ENCODE data around the gene CDKL2. TPM values are rescaled to one million over a fixed set of nuclear protein-coding genes. Genes with fewer than 3 reads are reported as not detected.
A peak's percentile ranks its signal among the peaks of the same experiment; 100 is the strongest.

The CDKL2 gene
- 0.27 and 0.81 TPM in 2 replicates for total RNA-seq
- 0.05 TPM for total RNA-seq (2013)
- polyA plus RNA-seq: not detected in 2 replicates
- polyA minus RNA-seq: 0.07 TPM in 1 of 2 replicates, not detected in the other

GRCh38 chr4:75630174-75630936, at the start of gene CDKL2:
CDKL2 (minus strand) TSS chr4:75630528; CDS start chr4:75625988, 4,540 bp downstream.
- H3K9me3 ChIP-seq (ENCODE audit: control extremely low read depth in 1 of 3, control insufficient read depth in 2 of 3, insufficient read depth in 1 of 3, low read length in 2 of 3): no peaks in the 10 kb centered on the region
- peak within 1 kb of the TSS; percentile 74 for H3K9ac ChIP-seq (ENCODE audit: low read length)
- H3K4me3 ChIP-seq (ENCODE audit: control extremely low read depth in 1 of 5, extremely low read depth in 1 of 5, insufficient read depth in 1 of 5, low read depth in 2 of 5, low read length in 4 of 5): peak within 1 kb of the TSS; percentile 45 to 84 (median 68)
- H2AFZ ChIP-seq (ENCODE audit: insufficient read depth, low read depth, low read length, poor library complexity, severe bottlenecking): peak within 1 kb of the TSS; percentile 97
- H3K9me3 Mint-ChIP-seq (ENCODE audit: insufficient read depth): no peaks in the 10 kb centered on the region
- H3K79me2 ChIP-seq (ENCODE audit: control insufficient read depth, insufficient read depth, low read length): no peaks in the 10 kb centered on the region
- H3K27me3 ChIP-seq (replicated peaks in 1 of 4; ENCODE audit: control extremely low read depth in 1 of 4, control insufficient read depth in 3 of 4, insufficient read depth in 4 of 4, low read length in 3 of 4): no peaks in the 10 kb centered on the region
- DNase-seq (peak; percentile 93), ATAC-seq (ENCODE audit: low read depth) (peak; percentile 100)
- H4K20me1 ChIP-seq (ENCODE audit: control insufficient read depth, insufficient read depth, low read length, poor library complexity, severe bottlenecking): no peaks in the 10 kb centered on the region
- peak within 1 kb of the TSS; percentile 88 for H3K4me2 ChIP-seq (replicated peaks; ENCODE audit: low read depth, low read length, poor library complexity, severe bottlenecking)
- peak within 1 kb of the TSS in 1 of 2 donors; percentile 59 for H3K27ac ChIP-seq (ENCODE audit: low read length in 2 of 2)
- TF ChIP-seq EZH2 (IDR thresholded peaks at IDR 0.05; ENCODE audit: borderline replicate concordance, insufficient read depth, low read depth, low read length, poor library complexity, severe bottlenecking): no peak
- TF ChIP-seq, protein P1, sequence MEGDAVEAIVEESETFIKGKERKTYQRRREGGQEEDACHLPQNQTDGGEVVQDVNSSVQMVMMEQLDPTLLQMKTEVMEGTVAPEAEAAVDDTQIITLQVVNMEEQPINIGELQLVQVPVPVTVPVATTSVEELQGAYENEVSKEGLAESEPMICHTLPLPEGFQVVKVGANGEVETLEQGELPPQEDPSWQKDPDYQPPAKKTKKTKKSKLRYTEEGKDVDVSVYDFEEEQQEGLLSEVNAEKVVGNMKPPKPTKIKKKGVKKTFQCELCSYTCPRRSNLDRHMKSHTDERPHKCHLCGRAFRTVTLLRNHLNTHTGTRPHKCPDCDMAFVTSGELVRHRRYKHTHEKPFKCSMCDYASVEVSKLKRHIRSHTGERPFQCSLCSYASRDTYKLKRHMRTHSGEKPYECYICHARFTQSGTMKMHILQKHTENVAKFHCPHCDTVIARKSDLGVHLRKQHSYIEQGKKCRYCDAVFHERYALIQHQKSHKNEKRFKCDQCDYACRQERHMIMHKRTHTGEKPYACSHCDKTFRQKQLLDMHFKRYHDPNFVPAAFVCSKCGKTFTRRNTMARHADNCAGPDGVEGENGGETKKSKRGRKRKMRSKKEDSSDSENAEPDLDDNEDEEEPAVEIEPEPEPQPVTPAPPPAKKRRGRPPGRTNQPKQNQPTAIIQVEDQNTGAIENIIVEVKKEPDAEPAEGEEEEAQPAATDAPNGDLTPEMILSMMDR (IDR thresholded peaks at IDR 0.05): no peak
- H3K4me1 ChIP-seq (ENCODE audit: control insufficient read depth in 2 of 2, insufficient read depth in 2 of 2, low read length in 2 of 2): peaks cover 4 to 14% of the 10 kb centered on the region in 2 donors
- ChIA-PET CTCF (interaction anchor here (0.6 to 2.2 kb wide), 2 partner anchors 24 to 94 kb away, joined by 4 to 10 read pairs; partner anchors contain the start of gene USO1), POLR2A (interaction anchor here (0.6 to 1.3 kb wide), 2 partner anchors 94 to 103 kb away, joined by 3 to 5 read pairs; partner anchors contain the start of gene USO1)
- H3K4me1 Mint-ChIP-seq: peaks cover 11% of the 10 kb centered on the region
- H3K36me3 ChIP-seq (replicated peaks in 1 of 2; ENCODE audit: control extremely low read depth in 1 of 2, control insufficient read depth in 1 of 2, extremely low read depth in 1 of 2, insufficient read depth in 2 of 2, low read length in 1 of 2): no peaks in the 10 kb centered on the region
- peak within 1 kb of the TSS; percentile 71 for H3K27ac Mint-ChIP-seq
- intact Hi-C loops (cut with micrococcal nuclease): loop anchor here (1.0 to 10.0 kb wide), 5 partner anchors 25 to 314 kb away; partner anchors contain the start of genes G3BP2, NAAA, RCHY1 and THAP6
- peak within 1 kb of the TSS; percentile 95 for H3K4me3 Mint-ChIP-seq
- no peaks in the 10 kb centered on the region for H3K27me3 Mint-ChIP-seq
- WGBS (ENCODE audit: insufficient coverage): under 1% methylated on average over 51 of the region's 57 CpGs

- ATAC-seq (ENCODE audit: low read depth): no peak
- H3K27me3 Mint-ChIP-seq: no peaks in the 10 kb centered on the region
- Histone ChIP-seq H3K9me3 (ENCODE audit: control extremely low read depth in 1 of 3, control insufficient read depth in 2 of 3, insufficient read depth in 1 of 3, low read length in 2 of 3) (no peaks in the 10 kb centered on the region), H3K4me2 (replicated peaks; ENCODE audit: low read depth, low read length, poor library complexity, severe bottlenecking) (no peak overlapping the region), H3K36me3 (replicated peaks in 1 of 2; ENCODE audit: control extremely low read depth in 1 of 2, control insufficient read depth in 1 of 2, extremely low read depth in 1 of 2, insufficient read depth in 2 of 2, low read length in 1 of 2) (no peaks in the 10 kb centered on the region), H4K20me1 (ENCODE audit: control insufficient read depth, insufficient read depth, low read length, poor library complexity, severe bottlenecking) (no peaks in the 10 kb centered on the region), H3K27me3 (replicated peaks in 1 of 4; ENCODE audit: control extremely low read depth in 1 of 4, control insufficient read depth in 3 of 4, insufficient read depth in 4 of 4, low read length in 3 of 4) (no peaks in the 10 kb centered on the region), H3K4me1 (ENCODE audit: control insufficient read depth in 2 of 2, insufficient read depth in 2 of 2, low read length in 2 of 2) (peaks cover 3 to 8% of the 10 kb centered on the region in 2 donors), H3K9ac (ENCODE audit: low read length) (no peak overlapping the region), H3K27ac (ENCODE audit: low read length in 2 of 2) (no peak overlapping the region), H2AFZ (ENCODE audit: insufficient read depth, low read depth, low read length, poor library complexity, severe bottlenecking) (no peak overlapping the region), H3K4me3 (ENCODE audit: control extremely low read depth in 1 of 5, extremely low read depth in 1 of 5, insufficient read depth in 1 of 5, low read depth in 2 of 5, low read length in 4 of 5) (no peak overlapping the region), H3K79me2 (ENCODE audit: control insufficient read depth, insufficient read depth, low read length) (peaks cover 13% of the 10 kb centered on the region)
- no peak for TF ChIP-seq EZH2 (IDR thresholded peaks at IDR 0.05; ENCODE audit: borderline replicate concordance, insufficient read depth, low read depth, low read length, poor library complexity, severe bottlenecking)
- TF ChIP-seq, protein P1 (IDR thresholded peaks at IDR 0.05): no peak
- ChIA-PET CTCF (interaction anchor here (0.7 kb wide), 1 partner anchor 14 kb away, joined by 3 read pairs; no protein-coding TSS in a partner anchor), POLR2A (no interaction called here)
- H3K4me1 Mint-ChIP-seq: peaks cover 8% of the 10 kb centered on the region
- DNase-seq: no peak
- H3K9me3 Mint-ChIP-seq (ENCODE audit: insufficient read depth): no peaks in the 10 kb centered on the region
- H3K4me3 Mint-ChIP-seq: no peak overlapping the region
- intact Hi-C loops (cut with micrococcal nuclease): no loop called here
- H3K27ac Mint-ChIP-seq: no peak overlapping the region
Measured at GRCh38 chr4:75678965-75679364, 48.6 kb upstream of the CDKL2 start.

Measured in B cell (primary cell).